Neural cell (in vitro differentiated cells): ENCODE measurements around the gene FYCO1. TPM values are rescaled to one million over a fixed set of nuclear protein-coding genes. Genes with fewer than 3 reads are reported as not detected.

ENCODE experiments used
- H2AFZ ChIP-seq: fragments of 200-600, 300-800 bp; sonication (generic), shearing (Covaris generic); 2 replicates; pipeline ENCODE4 v1.6.0; 2014; ENCODE audit warnings: low read depth, mild to moderate bottlenecking, antibody characterized with exemption, low read length, moderate library complexity
- H3F3A ChIP-seq: fragments of 200-600 bp; shearing (Covaris generic); 2 replicates; pipeline ENCODE4 v1.6.1; 2016; ENCODE audit warnings: mild to moderate bottlenecking, moderate library complexity, mixed read lengths, antibody characterized with exemption, low read length; ENCODE audit not compliant: insufficient read depth, poor library complexity, severe bottlenecking
- H3K27ac ChIP-seq: fragments of 200-600, 300-800 bp; sonication (generic), shearing (Covaris generic); 2 replicates; pipeline ENCODE4 v1.5.1; 2014; ENCODE audit warnings: mild to moderate bottlenecking, low read length, moderate library complexity
- H3K27me3 ChIP-seq: fragments of 300-800, 200-600 bp; sonication (generic), shearing (Covaris generic); 2 replicates; pipeline ENCODE4 v1.6.0; 2014; ENCODE audit warnings: mild to moderate bottlenecking, low read depth, low read length, moderate library complexity; ENCODE audit not compliant: insufficient read depth
- H3K36me3 ChIP-seq: fragments of 300-800, 200-600 bp; sonication (generic), shearing (Covaris generic); 2 replicates; pipeline ENCODE4 v1.5.1; 2014; ENCODE audit warnings: mild to moderate bottlenecking, antibody characterized with exemption, low read length, moderate library complexity; ENCODE audit not compliant: insufficient read depth
- H3K4me2 ChIP-seq: fragments of 300-800, 200-600 bp; sonication (generic), shearing (Covaris generic); 2 replicates; pipeline ENCODE4 v1.6.0; 2014; ENCODE audit warnings: mild to moderate bottlenecking, low read length
- H3K4me3 ChIP-seq: fragments of 300-800, 200-600 bp; sonication (generic), shearing (Covaris generic); 2 replicates; pipeline ENCODE4 v1.5.1; 2014; ENCODE audit warnings: mild to moderate bottlenecking, low read length, moderate library complexity
- H3K79me2 ChIP-seq: fragments of 200-600 bp; shearing (Covaris generic); replicated peaks from 2 replicates; pipeline ENCODE4 v1.6.0; 2014; ENCODE audit warnings: mild to moderate bottlenecking, low read length, moderate library complexity; ENCODE audit not compliant: insufficient read depth
- H3K9ac ChIP-seq: fragments of 300-800, 200-600 bp; sonication (generic), shearing (Covaris generic); 2 replicates; pipeline ENCODE4 v1.6.1; 2016; ENCODE audit warnings: mild to moderate bottlenecking, low read length, mixed read lengths
- H3K9me2 ChIP-seq: fragments of 200-600 bp; shearing (Covaris generic); 2 replicates; pipeline ENCODE4 v1.6.1; 2016; ENCODE audit warnings: mild to moderate bottlenecking, low read length, mixed read lengths; ENCODE audit not compliant: insufficient read depth
- H3K9me3 ChIP-seq: fragments of 200-600, 300-800 bp; sonication (generic), shearing (Covaris generic); 2 replicates; pipeline ENCODE4 v1.6.1; 2016; ENCODE audit warnings: mild to moderate bottlenecking, mixed run types, low read length, moderate library complexity, mixed read lengths
- H4K20me1 ChIP-seq: fragments of 200-600 bp; shearing (Covaris generic); 2 replicates; pipeline ENCODE4 v1.6.1; 2016; ENCODE audit warnings: mild to moderate bottlenecking, mixed run types; ENCODE audit not compliant: insufficient read depth
- CTCF ChIP-seq: fragments of 450-650 bp; IDR thresholded peaks from 2 replicates; pipeline ENCODE4 v1.5.1; 2014; ENCODE audit warnings: antibody characterized with exemption, mild to moderate bottlenecking, moderate library complexity; ENCODE audit not compliant: poor library complexity, severe bottlenecking
- EP300 ChIP-seq: fragments of 450-650 bp; conservative IDR thresholded peaks from 2 replicates; pipeline ENCODE4 v1.6.1; 2014; ENCODE audit warnings: antibody characterized with exemption, mild to moderate bottlenecking, moderate library complexity; ENCODE audit not compliant: poor library complexity, severe bottlenecking
- EZH2 ChIP-seq: fragments of 200-600, 300-800 bp; shearing (Covaris generic), sonication (generic); IDR thresholded peaks from 2 replicates; pipeline ENCODE4 v1.6.1; 2014; ENCODE audit warnings: antibody characterized with exemption, low read length, borderline replicate concordance, mild to moderate bottlenecking; ENCODE audit not compliant: insufficient read depth, poor library complexity, severe bottlenecking
- MXI1 ChIP-seq: fragments of 450-650 bp; conservative IDR thresholded peaks from 2 replicates; pipeline ENCODE4 v1.6.1; 2014; ENCODE audit warnings: antibody characterized with exemption, mild to moderate bottlenecking; ENCODE audit not compliant: poor library complexity, severe bottlenecking
- POLR2AphosphoS5 ChIP-seq: IDR thresholded peaks from 2 replicates; pipeline ENCODE4 v1.6.1; 2012
- RAD21 ChIP-seq: fragments of 450-650 bp; conservative IDR thresholded peaks from 2 replicates; pipeline ENCODE4 v1.6.1; 2014; ENCODE audit warnings: antibody characterized with exemption, mild to moderate bottlenecking, moderate library complexity
- REST ChIP-seq: IDR thresholded peaks from 2 replicates; pipeline ENCODE4 v1.6.1; 2012; ENCODE audit warnings: borderline replicate concordance
- SMC3 ChIP-seq: fragments of 450-650 bp; conservative IDR thresholded peaks from 2 replicates; pipeline ENCODE4 v1.6.1; 2014; ENCODE audit warnings: antibody characterized with exemption, mild to moderate bottlenecking, moderate library complexity; ENCODE audit not compliant: poor library complexity
- TAF1 ChIP-seq: IDR thresholded peaks from 2 replicates; pipeline ENCODE4 v1.6.1; 2012; ENCODE audit warnings: low read depth
- polyA plus RNA-seq: library from polyadenylated mRNA; depleted of rRNA; stranded (reverse); fragments of >200 nt; gene quantifications from 2 replicates; pipeline ENCODE4 v1.2.3, GENCODE V29; 2014

The FYCO1 gene
- polyA plus RNA-seq, 1 donor from 2014 or later: 0.12 TPM

GRCh38 chr3:45908761-45909160 is 86.9 kb downstream of the FYCO1 start:
- Histone ChIP-seq H3K27ac (no peak overlapping the region), H2AFZ (no peak overlapping the region), H3K4me3 (no peak overlapping the region), H3K27me3 (no peaks in the 10 kb centered on the region), H3K79me2 (no peaks in the 10 kb centered on the region), H3K9ac (no peak overlapping the region), H3K4me2 (no peak overlapping the region), H3K9me2 (no peaks in the 10 kb centered on the region), H3K36me3 (no peaks in the 10 kb centered on the region), H4K20me1 (no peaks in the 10 kb centered on the region), H3F3A (no peaks in the 10 kb centered on the region), H3K9me3 (no peaks in the 10 kb centered on the region)
- TF ChIP-seq EZH2 (no peak), CTCF (no peak), SMC3 (no peak), REST (no peak), MXI1 (no peak), POLR2AphosphoS5 (no peak), TAF1 (no peak), RAD21 (no peak), EP300 (no peak)

GRCh38 chr3:45907769-45908705 is 87.6 kb downstream of the FYCO1 start:
- no peak overlapping the region for H2AFZ ChIP-seq
- no peak overlapping the region for H3K4me3 ChIP-seq
- no peak overlapping the region for H3K4me2 ChIP-seq
- no peaks in the 10 kb centered on the region for H3K27me3 ChIP-seq
- TF ChIP-seq EZH2 (no peak), POLR2AphosphoS5 (no peak), RAD21 (no peak), CTCF (no peak), EP300 (no peak), REST (no peak), SMC3 (no peak), TAF1 (no peak), MXI1 (no peak)
- H3F3A ChIP-seq: no peaks in the 10 kb centered on the region
- no peaks in the 10 kb centered on the region for H3K36me3 ChIP-seq
- no peaks in the 10 kb centered on the region for H4K20me1 ChIP-seq
- no peaks in the 10 kb centered on the region for H3K79me2 ChIP-seq
- H3K9me2 ChIP-seq: no peaks in the 10 kb centered on the region
- H3K9me3 ChIP-seq: no peaks in the 10 kb centered on the region
- H3K27ac ChIP-seq: no peak overlapping the region
- H3K9ac ChIP-seq: no peak overlapping the region
